Measurements from ENCODE around the gene GGNBP2. TPM values are rescaled to one million over a fixed set of nuclear protein-coding genes. Genes with fewer than 3 reads are reported as not detected.

GGNBP2 gene
- polyA plus RNA-seq, 1 donor from 2014 or later, result 112 TPM

DNA sequence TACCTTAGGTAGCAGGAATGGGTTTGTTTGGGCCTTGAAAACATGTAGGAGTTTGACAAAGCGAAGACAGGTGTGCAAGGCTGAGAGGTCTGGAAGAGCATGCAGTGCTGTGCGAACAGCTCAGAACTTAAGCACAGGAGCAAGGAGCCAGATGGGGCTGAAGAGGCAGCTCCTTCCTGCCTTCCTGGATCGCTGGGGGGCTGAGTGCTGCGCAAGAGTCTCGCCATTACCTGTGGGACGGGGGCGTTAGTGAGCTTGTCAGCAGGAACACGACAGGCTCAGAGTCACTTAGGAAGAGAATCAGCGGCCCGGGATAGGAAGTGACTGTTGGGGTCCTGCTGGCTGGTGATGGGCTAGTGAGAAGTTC, 56.2 kb downstream of the GGNBP2 start:
- Histone ChIP-seq H3K27ac (ENCODE audit: low read length) (peak overlapping the region; percentile 38), H3K27me3 (ENCODE audit: insufficient read depth, low read depth, low read length) (no peaks in the 10 kb centered on the region), H2AFZ (ENCODE audit: low read depth, low read length) (peak overlapping the region; percentile 61), H3K79me2 (replicated peaks; ENCODE audit: insufficient read depth, low read length) (no peaks in the 10 kb centered on the region), H3K36me3 (ENCODE audit: insufficient read depth, low read length) (no peaks in the 10 kb centered on the region), H3K9me3 (ENCODE audit: low read length) (no peaks in the 10 kb centered on the region), H3F3A (ENCODE audit: insufficient read depth, low read length, poor library complexity, severe bottlenecking) (no peaks in the 10 kb centered on the region), H3K9me2 (ENCODE audit: insufficient read depth, low read length) (no peaks in the 10 kb centered on the region), H3K9ac (ENCODE audit: low read length) (peak overlapping the region; percentile 54), H3K4me2 (ENCODE audit: low read length) (peak overlapping the region; percentile 74), H4K20me1 (ENCODE audit: insufficient read depth) (no peaks in the 10 kb centered on the region), H3K4me3 (ENCODE audit: low read length) (peak overlapping the region; percentile 85)
- TF ChIP-seq EZH2 (IDR thresholded peaks at IDR 0.05; ENCODE audit: borderline replicate concordance, insufficient read depth, low read length, poor library complexity, severe bottlenecking) (no peak), TAF1 (IDR thresholded peaks at IDR 0.05; ENCODE audit: low read depth) (no peak), MXI1 (conservative IDR thresholded peaks at IDR 0.05; ENCODE audit: poor library complexity, severe bottlenecking) (no peak), SMC3 (conservative IDR thresholded peaks at IDR 0.05; ENCODE audit: poor library complexity) (no peak), RAD21 (conservative IDR thresholded peaks at IDR 0.05) (no peak), EP300 (conservative IDR thresholded peaks at IDR 0.05; ENCODE audit: poor library complexity, severe bottlenecking) (no peak)

DNA sequence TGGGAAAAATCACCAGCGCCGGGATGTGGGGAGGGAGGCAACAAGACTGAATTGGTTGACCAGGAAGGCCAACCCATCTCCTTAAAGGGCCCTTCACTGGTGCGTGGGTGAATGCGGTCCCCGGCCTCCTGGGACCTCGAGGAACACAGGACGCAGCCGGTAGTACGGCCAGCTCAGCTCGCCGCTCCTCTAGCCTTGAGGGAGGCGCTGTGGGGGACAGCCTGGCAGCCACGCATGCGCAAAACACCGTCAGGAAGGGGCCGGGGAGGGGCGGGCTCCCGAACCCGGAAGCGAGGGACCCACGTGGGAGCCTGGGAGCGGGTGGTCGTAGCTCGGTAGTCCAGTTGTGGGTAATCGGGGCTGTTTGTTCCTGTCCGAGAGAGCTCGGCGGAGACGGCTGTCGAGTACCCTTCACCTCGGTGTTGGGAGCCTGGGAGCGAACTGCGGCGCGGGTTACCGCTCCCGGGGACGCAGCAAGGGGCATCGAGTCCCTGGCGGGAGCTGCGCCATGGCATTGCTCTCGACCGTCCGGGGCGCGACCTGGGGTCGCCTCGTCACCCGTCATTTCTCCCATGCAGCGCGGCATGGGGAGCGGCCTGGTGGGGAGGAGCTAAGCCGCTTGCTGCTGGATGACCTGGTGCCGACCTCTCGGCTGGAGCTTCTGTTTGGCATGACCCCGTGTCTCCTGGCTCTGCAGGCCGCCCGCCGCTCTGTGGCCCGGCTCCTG, 56.7 kb downstream of the GGNBP2 start, which contains the start of gene MRM1:
TSS of gene MRM1 (plus strand) at position 281 of the 727 bp plus-strand sequence. CDS start at position 509, 228 bp downstream.
- Histone ChIP-seq H3K4me2 (ENCODE audit: low read length) (peak within 1 kb of the TSS; percentile 74), H3K4me3 (ENCODE audit: low read length) (peak within 1 kb of the TSS; percentile 85), H3K9me3 (ENCODE audit: low read length) (no peaks in the 10 kb centered on the region), H3K9ac (ENCODE audit: low read length) (peak within 1 kb of the TSS; percentile 54), H3K27ac (ENCODE audit: low read length) (peak within 1 kb of the TSS; percentile 38), H3K27me3 (ENCODE audit: insufficient read depth, low read depth, low read length) (no peaks in the 10 kb centered on the region), H3K36me3 (ENCODE audit: insufficient read depth, low read length) (no peaks in the 10 kb centered on the region), H4K20me1 (ENCODE audit: insufficient read depth) (no peaks in the 10 kb centered on the region), H3F3A (ENCODE audit: insufficient read depth, low read length, poor library complexity, severe bottlenecking) (no peaks in the 10 kb centered on the region), H2AFZ (ENCODE audit: low read depth, low read length) (peak within 1 kb of the TSS; percentile 61), H3K9me2 (ENCODE audit: insufficient read depth, low read length) (no peaks in the 10 kb centered on the region), H3K79me2 (replicated peaks; ENCODE audit: insufficient read depth, low read length) (no peaks in the 10 kb centered on the region)
- TF ChIP-seq, protein P1, sequence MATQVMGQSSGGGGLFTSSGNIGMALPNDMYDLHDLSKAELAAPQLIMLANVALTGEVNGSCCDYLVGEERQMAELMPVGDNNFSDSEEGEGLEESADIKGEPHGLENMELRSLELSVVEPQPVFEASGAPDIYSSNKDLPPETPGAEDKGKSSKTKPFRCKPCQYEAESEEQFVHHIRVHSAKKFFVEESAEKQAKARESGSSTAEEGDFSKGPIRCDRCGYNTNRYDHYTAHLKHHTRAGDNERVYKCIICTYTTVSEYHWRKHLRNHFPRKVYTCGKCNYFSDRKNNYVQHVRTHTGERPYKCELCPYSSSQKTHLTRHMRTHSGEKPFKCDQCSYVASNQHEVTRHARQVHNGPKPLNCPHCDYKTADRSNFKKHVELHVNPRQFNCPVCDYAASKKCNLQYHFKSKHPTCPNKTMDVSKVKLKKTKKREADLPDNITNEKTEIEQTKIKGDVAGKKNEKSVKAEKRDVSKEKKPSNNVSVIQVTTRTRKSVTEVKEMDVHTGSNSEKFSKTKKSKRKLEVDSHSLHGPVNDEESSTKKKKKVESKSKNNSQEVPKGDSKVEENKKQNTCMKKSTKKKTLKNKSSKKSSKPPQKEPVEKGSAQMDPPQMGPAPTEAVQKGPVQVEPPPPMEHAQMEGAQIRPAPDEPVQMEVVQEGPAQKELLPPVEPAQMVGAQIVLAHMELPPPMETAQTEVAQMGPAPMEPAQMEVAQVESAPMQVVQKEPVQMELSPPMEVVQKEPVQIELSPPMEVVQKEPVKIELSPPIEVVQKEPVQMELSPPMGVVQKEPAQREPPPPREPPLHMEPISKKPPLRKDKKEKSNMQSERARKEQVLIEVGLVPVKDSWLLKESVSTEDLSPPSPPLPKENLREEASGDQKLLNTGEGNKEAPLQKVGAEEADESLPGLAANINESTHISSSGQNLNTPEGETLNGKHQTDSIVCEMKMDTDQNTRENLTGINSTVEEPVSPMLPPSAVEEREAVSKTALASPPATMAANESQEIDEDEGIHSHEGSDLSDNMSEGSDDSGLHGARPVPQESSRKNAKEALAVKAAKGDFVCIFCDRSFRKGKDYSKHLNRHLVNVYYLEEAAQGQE (IDR thresholded peaks at IDR 0.05; ENCODE audit: borderline replicate concordance), result no peak
- TF ChIP-seq MXI1 (conservative IDR thresholded peaks at IDR 0.05; ENCODE audit: poor library complexity, severe bottlenecking) (peak; percentile 98), POLR2AphosphoS5 (IDR thresholded peaks at IDR 0.05) (peak; percentile 35), RAD21 (conservative IDR thresholded peaks at IDR 0.05) (no peak), SMC3 (conservative IDR thresholded peaks at IDR 0.05; ENCODE audit: poor library complexity) (no peak), EP300 (conservative IDR thresholded peaks at IDR 0.05; ENCODE audit: poor library complexity, severe bottlenecking) (no peak), EZH2 (IDR thresholded peaks at IDR 0.05; ENCODE audit: borderline replicate concordance, insufficient read depth, low read length, poor library complexity, severe bottlenecking) (no peak), TAF1 (IDR thresholded peaks at IDR 0.05; ENCODE audit: low read depth) (no peak)
- TF ChIP-seq, protein P2, sequence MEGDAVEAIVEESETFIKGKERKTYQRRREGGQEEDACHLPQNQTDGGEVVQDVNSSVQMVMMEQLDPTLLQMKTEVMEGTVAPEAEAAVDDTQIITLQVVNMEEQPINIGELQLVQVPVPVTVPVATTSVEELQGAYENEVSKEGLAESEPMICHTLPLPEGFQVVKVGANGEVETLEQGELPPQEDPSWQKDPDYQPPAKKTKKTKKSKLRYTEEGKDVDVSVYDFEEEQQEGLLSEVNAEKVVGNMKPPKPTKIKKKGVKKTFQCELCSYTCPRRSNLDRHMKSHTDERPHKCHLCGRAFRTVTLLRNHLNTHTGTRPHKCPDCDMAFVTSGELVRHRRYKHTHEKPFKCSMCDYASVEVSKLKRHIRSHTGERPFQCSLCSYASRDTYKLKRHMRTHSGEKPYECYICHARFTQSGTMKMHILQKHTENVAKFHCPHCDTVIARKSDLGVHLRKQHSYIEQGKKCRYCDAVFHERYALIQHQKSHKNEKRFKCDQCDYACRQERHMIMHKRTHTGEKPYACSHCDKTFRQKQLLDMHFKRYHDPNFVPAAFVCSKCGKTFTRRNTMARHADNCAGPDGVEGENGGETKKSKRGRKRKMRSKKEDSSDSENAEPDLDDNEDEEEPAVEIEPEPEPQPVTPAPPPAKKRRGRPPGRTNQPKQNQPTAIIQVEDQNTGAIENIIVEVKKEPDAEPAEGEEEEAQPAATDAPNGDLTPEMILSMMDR (IDR thresholded peaks at IDR 0.05; ENCODE audit: poor library complexity, severe bottlenecking), result peak; percentile 55

Measured in neural cell (in vitro differentiated cells).